ENCODE results near the gene CRTAC1. TPM values are rescaled to one million over a fixed set of nuclear protein-coding genes. Genes with fewer than 3 reads are reported as not detected.

Gene CRTAC1
- polyA plus RNA-seq, 1 donor (not counting 4 experiments of a cell fraction or from before 2014, with no cell fraction given): not detected

DNA sequence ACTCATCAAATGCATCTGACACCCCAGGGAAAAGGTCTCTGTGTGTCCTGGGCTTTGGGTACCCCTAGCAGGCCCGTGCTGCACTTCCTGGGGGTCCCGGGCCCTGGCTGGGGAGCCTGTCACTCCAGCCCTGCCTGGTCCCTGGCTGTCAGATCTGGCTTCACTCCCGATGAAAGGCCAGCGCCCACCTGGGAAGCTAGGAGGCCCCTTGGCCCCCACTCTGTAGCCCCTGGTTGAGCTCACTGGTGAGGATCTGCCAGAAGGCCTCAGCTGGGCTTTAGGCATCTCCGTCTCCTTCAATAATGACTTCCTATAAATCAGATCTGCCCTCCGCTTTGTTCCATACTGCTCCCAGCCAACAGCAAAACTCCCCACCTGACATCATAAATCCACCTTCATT, 116.8 kb downstream of the CRTAC1 start:
- dilution Hi-C loops (cut with MboI; ENCODE audit: extremely low pct_ligation_motif_present, low sequenced_read_pairs): no loop called here
- H3K27me3 ChIP-seq (ENCODE audit: control insufficient read depth, extremely low read depth, insufficient read depth, low read length): peaks cover 42% of the 10 kb centered on the region
- no peak overlapping the region for H2AFZ ChIP-seq (ENCODE audit: control insufficient read depth, low read length)
- no peak overlapping the region for H3K4me3 ChIP-seq (ENCODE audit: control insufficient read depth in 2 of 3, extremely low read depth in 1 of 3, insufficient read depth in 2 of 3, low read depth in 1 of 3, low read length in 3 of 3)
- no peak overlapping the region for H3K4me2 ChIP-seq (ENCODE audit: control insufficient read depth, extremely low read depth, insufficient read depth, low read depth, low read length)
- H4K20me1 ChIP-seq (ENCODE audit: control insufficient read depth, extremely low read depth, insufficient read depth, low read length): no peaks in the 10 kb centered on the region
- no peaks in the 10 kb centered on the region for H3K9me1 ChIP-seq (ENCODE audit: control insufficient read depth, extremely low read depth, insufficient read depth, low read length)
- no peak for TF ChIP-seq EZH2 (IDR thresholded peaks at IDR 0.05; ENCODE audit: low read length)
- TF ChIP-seq, protein P1, sequence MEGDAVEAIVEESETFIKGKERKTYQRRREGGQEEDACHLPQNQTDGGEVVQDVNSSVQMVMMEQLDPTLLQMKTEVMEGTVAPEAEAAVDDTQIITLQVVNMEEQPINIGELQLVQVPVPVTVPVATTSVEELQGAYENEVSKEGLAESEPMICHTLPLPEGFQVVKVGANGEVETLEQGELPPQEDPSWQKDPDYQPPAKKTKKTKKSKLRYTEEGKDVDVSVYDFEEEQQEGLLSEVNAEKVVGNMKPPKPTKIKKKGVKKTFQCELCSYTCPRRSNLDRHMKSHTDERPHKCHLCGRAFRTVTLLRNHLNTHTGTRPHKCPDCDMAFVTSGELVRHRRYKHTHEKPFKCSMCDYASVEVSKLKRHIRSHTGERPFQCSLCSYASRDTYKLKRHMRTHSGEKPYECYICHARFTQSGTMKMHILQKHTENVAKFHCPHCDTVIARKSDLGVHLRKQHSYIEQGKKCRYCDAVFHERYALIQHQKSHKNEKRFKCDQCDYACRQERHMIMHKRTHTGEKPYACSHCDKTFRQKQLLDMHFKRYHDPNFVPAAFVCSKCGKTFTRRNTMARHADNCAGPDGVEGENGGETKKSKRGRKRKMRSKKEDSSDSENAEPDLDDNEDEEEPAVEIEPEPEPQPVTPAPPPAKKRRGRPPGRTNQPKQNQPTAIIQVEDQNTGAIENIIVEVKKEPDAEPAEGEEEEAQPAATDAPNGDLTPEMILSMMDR (optimal IDR thresholded peaks at IDR 0.05 in 1 of 3, IDR thresholded peaks at IDR 0.05 in 1 of 3, conservative IDR thresholded peaks at IDR 0.05 in 1 of 3; ENCODE audit: extremely low read depth in 1 of 3, insufficient read depth in 2 of 3, low read length in 3 of 3): no peak
- H3K9ac ChIP-seq (ENCODE audit: control insufficient read depth, extremely low read depth, insufficient read depth, low read length): no peak overlapping the region
- H3K36me3 ChIP-seq (ENCODE audit: control insufficient read depth in 2 of 2, extremely low read depth in 1 of 2, insufficient read depth in 2 of 2, low read length in 2 of 2): no peaks in the 10 kb centered on the region
- no peaks in the 10 kb centered on the region for H3K4me1 ChIP-seq (ENCODE audit: control insufficient read depth, extremely low read depth, insufficient read depth, low read length)
- H3K79me2 ChIP-seq (ENCODE audit: control insufficient read depth, insufficient read depth, low read length): no peaks in the 10 kb centered on the region
- no peak overlapping the region for H3K27ac ChIP-seq (ENCODE audit: control insufficient read depth, insufficient read depth, low read length)
- DNase-seq (ENCODE audit: low read depth, low spot score): no peak
- no peak for FAIRE-seq
- H3K9me3 ChIP-seq (ENCODE audit: control insufficient read depth, low read depth, low read length): no peaks in the 10 kb centered on the region

- no peak for FAIRE-seq
These were observed 117.2 kb downstream of the CRTAC1 start for GRCh38 chr10:97913193-97913592.

More at GRCh38 chr10:97913193-97913592, 117.2 kb downstream of the CRTAC1 start:
- H3K9me3 ChIP-seq (ENCODE audit: control insufficient read depth, low read depth, low read length): no peaks in the 10 kb centered on the region
- H3K36me3 ChIP-seq (ENCODE audit: control insufficient read depth in 2 of 2, extremely low read depth in 1 of 2, insufficient read depth in 2 of 2, low read length in 2 of 2): no peaks in the 10 kb centered on the region
- no peaks in the 10 kb centered on the region for H4K20me1 ChIP-seq (ENCODE audit: control insufficient read depth, extremely low read depth, insufficient read depth, low read length)
- no peak overlapping the region for H3K4me3 ChIP-seq (ENCODE audit: control insufficient read depth in 2 of 3, extremely low read depth in 1 of 3, insufficient read depth in 2 of 3, low read depth in 1 of 3, low read length in 3 of 3)
- TF ChIP-seq EZH2 (IDR thresholded peaks at IDR 0.05; ENCODE audit: low read length): no peak
- TF ChIP-seq, protein P1 (optimal IDR thresholded peaks at IDR 0.05 in 1 of 3, IDR thresholded peaks at IDR 0.05 in 1 of 3, conservative IDR thresholded peaks at IDR 0.05 in 1 of 3; ENCODE audit: extremely low read depth in 1 of 3, insufficient read depth in 2 of 3, low read length in 3 of 3): no peak
- no peak overlapping the region for H3K4me2 ChIP-seq (ENCODE audit: control insufficient read depth, extremely low read depth, insufficient read depth, low read depth, low read length)
- no peaks in the 10 kb centered on the region for H3K9me1 ChIP-seq (ENCODE audit: control insufficient read depth, extremely low read depth, insufficient read depth, low read length)
- H3K9ac ChIP-seq (ENCODE audit: control insufficient read depth, extremely low read depth, insufficient read depth, low read length): no peak overlapping the region
- dilution Hi-C loops (cut with MboI; ENCODE audit: extremely low pct_ligation_motif_present, low sequenced_read_pairs): no loop called here
- no peak overlapping the region for H2AFZ ChIP-seq (ENCODE audit: control insufficient read depth, low read length)
- peaks cover 41% of the 10 kb centered on the region for H3K27me3 ChIP-seq (ENCODE audit: control insufficient read depth, extremely low read depth, insufficient read depth, low read length)
- no peaks in the 10 kb centered on the region for H3K79me2 ChIP-seq (ENCODE audit: control insufficient read depth, insufficient read depth, low read length)
- no peaks in the 10 kb centered on the region for H3K4me1 ChIP-seq (ENCODE audit: control insufficient read depth, extremely low read depth, insufficient read depth, low read length)
- H3K27ac ChIP-seq (ENCODE audit: control insufficient read depth, insufficient read depth, low read length): no peak overlapping the region
- DNase-seq (ENCODE audit: low read depth, low spot score): no peak

Data from keratinocyte (primary cell).